Osteoblast (primary cell): Measurements from ENCODE around the gene RNF144A. TPM values are rescaled to one million over a fixed set of nuclear protein-coding genes. Genes with fewer than 3 reads are reported as not detected.

ENCODE experiments used
- DNase-seq: peaks from one replicate; pipeline ENCODE4 v3.0.0; 2011; ENCODE audit warnings: low spot score, mixed read lengths; ENCODE audit not compliant: insufficient read length; ENCODE audit errors: missing footprints
- H2AFZ ChIP-seq: 2 replicates; pipeline ENCODE4 v1.6.0; 2011; ENCODE audit warnings: mild to moderate bottlenecking, low read length
- H3K27ac ChIP-seq: 2 replicates; pipeline ENCODE4 v1.5.1; 2011; ENCODE audit warnings: mild to moderate bottlenecking, low read depth, low read length, moderate library complexity
- H3K27me3 ChIP-seq: 2 replicates; pipeline ENCODE4 v1.6.0; 2012; ENCODE audit warnings: mild to moderate bottlenecking, control low read depth, inconsistent platforms, low read length, moderate library complexity; ENCODE audit not compliant: insufficient read depth
- H3K36me3 ChIP-seq: 2 replicates; pipeline ENCODE4 v1.5.1; 2011; ENCODE audit warnings: mild to moderate bottlenecking, low read length, control low read depth, moderate library complexity; ENCODE audit not compliant: insufficient read depth
- H3K4me1 ChIP-seq: 2 replicates; pipeline ENCODE4 v1.5.1; 2011; ENCODE audit warnings: mild to moderate bottlenecking, low read length, control low read depth, moderate library complexity; ENCODE audit not compliant: insufficient read depth
- H3K4me2 ChIP-seq: 2 replicates; pipeline ENCODE4 v1.6.0; 2011; ENCODE audit warnings: mild to moderate bottlenecking, low read length; ENCODE audit not compliant: insufficient read depth
- H3K4me3 ChIP-seq: fragments of 200-600 bp; sonication (generic); 3 replicates; pipeline ENCODE4 v1.5.1; 2012; ENCODE audit warnings: mild to moderate bottlenecking, low read length, inconsistent platforms; ENCODE audit not compliant: insufficient read depth
- H3K79me2 ChIP-seq: 2 replicates; pipeline ENCODE4 v1.6.0; 2012; ENCODE audit warnings: mild to moderate bottlenecking, low read length, control low read depth, inconsistent platforms; ENCODE audit not compliant: insufficient read depth
- H3K9me3 ChIP-seq: 2 replicates; pipeline ENCODE4 v1.5.1; 2011; ENCODE audit warnings: low read depth, low read length, control low read depth
- H4K20me1 ChIP-seq: 2 replicates; pipeline ENCODE4 v1.6.0; 2012; ENCODE audit warnings: mild to moderate bottlenecking, low read length, control low read depth; ENCODE audit not compliant: insufficient read depth
- CTCF ChIP-seq: IDR thresholded peaks from 2 replicates; pipeline ENCODE4 v1.5.1; 2011; ENCODE audit warnings: mild to moderate bottlenecking, low read depth, low read length, moderate library complexity; ENCODE audit errors: extremely low read depth
- total RNA-seq: library from RNA; depleted of rRNA; stranded (reverse); fragments of >200 nt; gene quantifications from 2 replicates; pipeline ENCODE4 v1.2.3, GENCODE V29; 2012

Gene RNF144A
- total RNA-seq, 1 donor, result 15.9 TPM

GRCh38 chr2:6877402-6878304, 39.6 kb upstream of the RNF144A start, which contains the start of gene RSAD2:
Gene RSAD2 (plus strand): TSS chr2:6877777. CDS start chr2:6877801, 24 bp downstream.
- H4K20me1 ChIP-seq, result no peaks in the 10 kb centered on the region
- H2AFZ ChIP-seq, result peak within 1 kb of the TSS; percentile 44
- no peak for TF ChIP-seq CTCF
- H3K9me3 ChIP-seq, result no peaks in the 10 kb centered on the region
- H3K36me3 ChIP-seq, result no peaks in the 10 kb centered on the region
- no peaks in the 10 kb centered on the region for H3K4me1 ChIP-seq
- H3K27ac ChIP-seq, result no peak within 1 kb of the TSS
- H3K79me2 ChIP-seq, result no peaks in the 10 kb centered on the region
- H3K4me3 ChIP-seq, result peak within 1 kb of the TSS; percentile 56
- H3K4me2 ChIP-seq, result peak within 1 kb of the TSS; percentile 76
- peak; percentile 9 for DNase-seq
- no peaks in the 10 kb centered on the region for H3K27me3 ChIP-seq

GRCh38 chr2:6878549-6878948, 38.7 kb upstream of the RNF144A start:
- Histone ChIP-seq H3K9me3 (no peaks in the 10 kb centered on the region), H3K27ac (no peak overlapping the region), H3K4me1 (no peaks in the 10 kb centered on the region), H3K4me2 (no peak overlapping the region), H3K27me3 (no peaks in the 10 kb centered on the region), H2AFZ (no peak overlapping the region), H3K36me3 (no peaks in the 10 kb centered on the region), H3K4me3 (no peak overlapping the region), H3K79me2 (no peaks in the 10 kb centered on the region), H4K20me1 (no peaks in the 10 kb centered on the region)
- no peak for TF ChIP-seq CTCF
- no peak for DNase-seq

- Histone ChIP-seq H3K27ac (no peak overlapping the region), H3K4me1 (no peaks in the 10 kb centered on the region), H3K4me2 (no peak overlapping the region), H3K9me3 (no peaks in the 10 kb centered on the region), H3K79me2 (no peaks in the 10 kb centered on the region), H2AFZ (no peak overlapping the region), H4K20me1 (no peaks in the 10 kb centered on the region), H3K36me3 (no peaks in the 10 kb centered on the region), H3K27me3 (no peaks in the 10 kb centered on the region), H3K4me3 (no peak overlapping the region)
- TF ChIP-seq CTCF, result no peak
- no peak for DNase-seq
These were observed 38.2 kb upstream of the RNF144A start for GRCh38 chr2:6879011-6879410.

- Histone ChIP-seq H2AFZ (no peak overlapping the region), H3K27ac (no peak overlapping the region), H3K4me1 (no peaks in the 10 kb centered on the region), H4K20me1 (no peaks in the 10 kb centered on the region), H3K4me2 (no peak overlapping the region), H3K9me3 (no peaks in the 10 kb centered on the region), H3K27me3 (no peaks in the 10 kb centered on the region), H3K36me3 (no peaks in the 10 kb centered on the region), H3K4me3 (no peak overlapping the region), H3K79me2 (no peaks in the 10 kb centered on the region)
- no peak for TF ChIP-seq CTCF
- DNase-seq, result no peak
These were observed 36.9 kb upstream of the RNF144A start for GRCh38 chr2:6880200-6880733.
